ENCODE data around the gene DLEC1.

DNA sequence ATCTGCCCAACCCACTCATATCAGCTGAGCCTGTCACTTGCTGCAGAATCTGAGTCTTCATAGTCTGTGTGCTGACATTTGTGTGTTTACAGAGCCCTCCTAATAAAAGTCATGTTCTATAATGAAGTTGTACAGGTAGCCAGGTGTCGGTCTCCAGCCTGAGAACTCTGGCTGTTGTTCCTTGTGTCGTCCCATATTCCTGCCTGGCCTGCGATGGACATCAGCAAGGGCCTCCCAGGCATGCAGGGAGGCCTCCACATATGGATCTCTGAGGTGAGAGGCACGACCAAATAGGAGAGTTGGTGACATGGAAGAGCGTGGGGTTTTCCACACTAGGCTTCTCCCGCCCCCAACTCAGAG, 45.6 kb upstream of the DLEC1 start:
- no peak for TF ChIP-seq POLR2A (IDR thresholded peaks at IDR 0.05)
- TF ChIP-seq, protein P1, sequence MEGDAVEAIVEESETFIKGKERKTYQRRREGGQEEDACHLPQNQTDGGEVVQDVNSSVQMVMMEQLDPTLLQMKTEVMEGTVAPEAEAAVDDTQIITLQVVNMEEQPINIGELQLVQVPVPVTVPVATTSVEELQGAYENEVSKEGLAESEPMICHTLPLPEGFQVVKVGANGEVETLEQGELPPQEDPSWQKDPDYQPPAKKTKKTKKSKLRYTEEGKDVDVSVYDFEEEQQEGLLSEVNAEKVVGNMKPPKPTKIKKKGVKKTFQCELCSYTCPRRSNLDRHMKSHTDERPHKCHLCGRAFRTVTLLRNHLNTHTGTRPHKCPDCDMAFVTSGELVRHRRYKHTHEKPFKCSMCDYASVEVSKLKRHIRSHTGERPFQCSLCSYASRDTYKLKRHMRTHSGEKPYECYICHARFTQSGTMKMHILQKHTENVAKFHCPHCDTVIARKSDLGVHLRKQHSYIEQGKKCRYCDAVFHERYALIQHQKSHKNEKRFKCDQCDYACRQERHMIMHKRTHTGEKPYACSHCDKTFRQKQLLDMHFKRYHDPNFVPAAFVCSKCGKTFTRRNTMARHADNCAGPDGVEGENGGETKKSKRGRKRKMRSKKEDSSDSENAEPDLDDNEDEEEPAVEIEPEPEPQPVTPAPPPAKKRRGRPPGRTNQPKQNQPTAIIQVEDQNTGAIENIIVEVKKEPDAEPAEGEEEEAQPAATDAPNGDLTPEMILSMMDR (IDR thresholded peaks at IDR 0.05), result no peak
